GM12878 (cell line): ENCODE measurements around the gene ABHD18. TPM values are rescaled to one million over a fixed set of nuclear protein-coding genes. Genes with fewer than 3 reads are reported as not detected.

ENCODE experiments used
- ATAC-seq: fragments of 200-7000 bp; cut with Tn5 transposase; 3 replicates; pipeline ENCODE4 v1.9.1; 2020; ENCODE audit warnings: mild to moderate bottlenecking, moderate library complexity
- Bru-seq: library from RNA; stranded (reverse); fragments of 400-500 nt; gene quantifications from one replicate; lab custom pipeline; 2021; lab: Mats Ljungman, UMichigan
- BruChase-seq, 2 experiments: library from RNA; stranded (reverse); fragments of 400-500 nt; gene quantifications; one replicate each; lab custom pipeline; 2021; lab: Mats Ljungman, UMichigan
- BruUV-seq: library from RNA; stranded (reverse); fragments of 400-500 nt; replicated peaks from 2 replicates; lab custom pipeline; 2021; lab: Mats Ljungman, UMichigan
- CTCF ChIA-PET: fragments of 300-600 bp; sonication (Branson Sonifier 250); formaldehyde crosslinking; extraction: SDS; loops from one replicate; lab custom pipeline; 2021; ENCODE audit warnings: inconsistent platforms; lab: Yijun Ruan, JAX
- POLR2A ChIA-PET: fragments of 350-600 bp; formaldehyde crosslinking; extraction: SDS; loops from one replicate; lab custom pipeline; 2021; ENCODE audit warnings: inconsistent platforms; lab: Charles Lee
- RAD21 ChIA-PET: fragments of 300-600 bp; sonication (Branson Sonifier 250); formaldehyde crosslinking; loops from one replicate; lab custom pipeline; 2023; ENCODE audit warnings: antibody characterized with exemption; ENCODE audit not compliant: unreplicated experiment; lab: Charles Lee
- SMC1A ChIA-PET: fragments of 300-600 bp; sonication (Branson Sonifier 250); formaldehyde crosslinking; loops from one replicate; lab custom pipeline; 2023; ENCODE audit not compliant: unreplicated experiment, uncharacterized antibody; lab: Charles Lee
- DNase-seq: peaks from one replicate; pipeline ENCODE4 v3.0.0-alpha.2; 2011; ENCODE audit warnings: low read depth, low spot score
- FAIRE-seq: peaks from 3 replicates; lab custom pipeline; 2011; peaks lifted over from hg19 to GRCh38; lab: Jason Lieb, UNC
- H2AFZ ChIP-seq: 2 replicates; pipeline ENCODE4 v1.6.0; 2011; ENCODE audit warnings: low read depth, low read length, control low read depth; ENCODE audit not compliant: control insufficient read depth
- H3K27ac ChIP-seq: 2 replicates; pipeline ENCODE4 v1.5.1; 2011; ENCODE audit warnings: control low read depth; ENCODE audit not compliant: control insufficient read depth, insufficient read depth
- H3K27me3 ChIP-seq, 2 experiments: replicated peaks in 1 of 2; 2 replicates each; pipeline versions ENCODE4 v1.6.0 to v1.6.1; 2011; ENCODE audit warnings: low read length in 1 of 2; ENCODE audit not compliant: control insufficient read depth in 2 of 2, insufficient read depth in 2 of 2
- H3K36me3 ChIP-seq, 2 experiments: 2 replicates each; pipeline ENCODE4 v1.5.1; 2011; ENCODE audit warnings: low read length in 1 of 2; ENCODE audit not compliant: control insufficient read depth in 2 of 2, insufficient read depth in 2 of 2
- H3K4me1 ChIP-seq: 2 replicates; pipeline ENCODE4 v1.6.1; 2011; ENCODE audit warnings: mild to moderate bottlenecking, low read length, moderate library complexity, mixed read lengths; ENCODE audit not compliant: control insufficient read depth, insufficient read depth
- H3K4me2 ChIP-seq: 2 replicates; pipeline ENCODE4 v1.6.0; 2011; ENCODE audit warnings: control low read depth; ENCODE audit not compliant: control insufficient read depth, insufficient read depth
- H3K4me3 ChIP-seq: fragments of 200-600 bp; sonication (generic); 2 replicates; pipeline ENCODE4 v1.5.1; 2016
- H3K79me2 ChIP-seq: 2 replicates; pipeline ENCODE4 v1.6.0; 2011; ENCODE audit warnings: low read length; ENCODE audit not compliant: control insufficient read depth, insufficient read depth
- H3K9ac ChIP-seq: 2 replicates; pipeline ENCODE4 v1.8.0; 2011; ENCODE audit warnings: low read length, control low read depth, mixed read lengths; ENCODE audit not compliant: control insufficient read depth, insufficient read depth
- H3K9me3 ChIP-seq: replicated peaks from 3 replicates; pipeline ENCODE4 v1.5.1; 2011; ENCODE audit warnings: mild to moderate bottlenecking, low read length; ENCODE audit not compliant: control insufficient read depth, insufficient read depth
- H4K20me1 ChIP-seq: 2 replicates; pipeline ENCODE4 v1.6.0; 2011; ENCODE audit not compliant: control insufficient read depth, insufficient read depth
- BCL11A ChIP-seq: IDR thresholded peaks from 2 replicates; pipeline ENCODE4 v1.6.1; 2011; ENCODE audit warnings: low read depth, low read length
- CBX5 ChIP-seq: sonication (generic); IDR thresholded peaks from 2 replicates; pipeline ENCODE4 v1.6.1; 2016; ENCODE audit warnings: low read depth, moderate library complexity, mild to moderate bottlenecking, inconsistent platforms
- CEBPZ ChIP-seq: fragments of 150-350 bp; IDR thresholded peaks from 2 replicates; pipeline ENCODE4 v1.6.1; 2016; ENCODE audit warnings: low read depth, low read length
- CREB1 ChIP-seq: IDR thresholded peaks from 2 replicates; pipeline ENCODE4 v1.6.1; 2012; ENCODE audit warnings: low read depth, mild to moderate bottlenecking, inconsistent platforms
- DPF2 ChIP-seq: fragments of 450-650 bp; IDR thresholded peaks from 2 replicates; pipeline ENCODE4 v1.6.1; 2017; ENCODE audit warnings: mild to moderate bottlenecking
- EP300 ChIP-seq, 2 experiments: fragments of 150-350 bp in 1 of 2; IDR thresholded peaks; 2 replicates each; pipeline ENCODE4 v1.6.1; 2011 to 2012; ENCODE audit warnings: low read depth in 2 of 2, low read length in 2 of 2, borderline replicate concordance in 1 of 2, improper control_type of control experiment in 1 of 2, inconsistent platforms in 1 of 2; ENCODE audit not compliant: control insufficient read depth in 1 of 2
- ETV6 ChIP-seq, 2 experiments: fragments of 450-650 bp in 1 of 2; IDR thresholded peaks in 1 of 2; conservative IDR thresholded peaks in 1 of 2; 2 replicates each; pipeline ENCODE4 v1.6.1; 2014; ENCODE audit warnings: antibody characterized with exemption in 1 of 2, borderline replicate concordance in 1 of 2, low read depth in 1 of 2, mild to moderate bottlenecking in 1 of 2, moderate library complexity in 1 of 2
- KLF5 ChIP-seq: fragments of 450-650 bp; IDR thresholded peaks from 2 replicates; pipeline ENCODE4 v1.6.1; 2014; ENCODE audit warnings: mild to moderate bottlenecking; ENCODE audit not compliant: partially characterized antibody
- PML ChIP-seq: IDR thresholded peaks from 2 replicates; pipeline ENCODE4 v1.6.1; 2012; ENCODE audit warnings: low read length, inconsistent platforms
- RBBP5 ChIP-seq: fragments of 200-600 bp; sonication (generic); conservative IDR thresholded peaks from 2 replicates; pipeline ENCODE4 v1.6.1; 2016
- SMAD5 ChIP-seq: IDR thresholded peaks from 2 replicates; pipeline ENCODE4 v1.6.1; 2016; ENCODE audit warnings: antibody characterized with exemption, low read depth
- TARDBP ChIP-seq: IDR thresholded peaks from 2 replicates; pipeline ENCODE4 v1.6.1; 2016; ENCODE audit warnings: borderline replicate concordance
- TCF7 ChIP-seq: IDR thresholded peaks from 2 replicates; pipeline ENCODE4 v1.6.1; 2014; ENCODE audit warnings: antibody characterized with exemption, borderline replicate concordance
- YY1 ChIP-seq: IDR thresholded peaks from 2 replicates; pipeline ENCODE4 v1.6.1; 2011; ENCODE audit warnings: low read depth, mild to moderate bottlenecking, low read length
- WGBS: methylation state at CpG from one replicate; pipeline ENCODE4 v1.1.6; 2016; ENCODE audit warnings: low lambda C conversion rate; ENCODE audit not compliant: insufficient replicate concordance, insufficient coverage; ENCODE audit errors: missing lambda C conversion rate; 5-methylcytosine and 5-hydroxymethylcytosine counted together
- in situ Hi-C: fragments of 300-500 bp; cut with MboI; formaldehyde crosslinking; loops from 9 replicates; pipeline ENCODE4 v1.14.3; 2018; ENCODE audit warnings: mixed read lengths
- intact Hi-C: fragments of 100-400 bp; cut with micrococcal nuclease; formaldehyde crosslinking; loops from one replicate; pipeline ENCODE4 v1.14.2; 2022; ENCODE audit not compliant: unreplicated experiment
- long read RNA-seq, 2 experiments: library from polyadenylated mRNA; unstranded; transcript quantifications; one replicate each; pipeline ENCODE4 v2.0.0, GENCODE V29; 2019 to 2020
- polyA minus RNA-seq, 3 experiments: library from RNA; depleted of rRNA, polyadenylated mRNA; stranded (reverse); fragments of >200 nt; gene quantifications; 2 replicates each; pipeline ENCODE4 v1.2.3, GENCODE V29; 2011
- polyA plus RNA-seq, 11 experiments: library from polyadenylated mRNA; depleted of rRNA in 4 of 11; unstranded in 6 of 11; stranded (reverse) in 5 of 11; fragments of >200 nt; fragmentation: Nextera tagmentation in 4 of 11; fragmentation: Illumina TruSeq in 1 of 11; extraction: Ambion mirVana in 4 of 11; extraction: Trizol in 1 of 11; gene quantifications; 1 replicate in 1 of 11; 2 replicates in 10 of 11; pipeline versions ENCODE4 v1.2.1 to v1.2.3, GENCODE V29; 2011 to 2016; ENCODE audit warnings: inconsistent platforms in 2 of 11, missing spikeins in 2 of 11, low read depth in 1 of 11
- total RNA-seq, 4 experiments: library from RNA; depleted of rRNA in 3 of 4; stranded (reverse); fragments of >200 nt in 3 of 4; fragmentation: Illumina TruSeq in 1 of 4; extraction: Trizol in 1 of 4; gene quantifications; 2 replicates each; pipeline versions ENCODE4 v1.2.1 to v1.2.3, GENCODE V29; 2013 to 2021

ABHD18 gene
- total RNA-seq (2013; cell fraction: nucleolus; rRNA removed): 38.5 and 42.9 TPM in 2 replicates
- 9.2 and 12.9 TPM in 2 replicates for total RNA-seq (2014; rRNA removed)
- 13.5 and 14.6 TPM in 2 replicates for total RNA-seq (2014; rRNA removed; fragmentation: Illumina TruSeq; extraction: Trizol)
- 10.4 and 11.1 TPM in 2 replicates for total RNA-seq (2021)
- polyA plus RNA-seq (2011; ENCODE audit: low read depth): 3.0 TPM
- 10.1 and 16.3 TPM in 2 replicates for polyA plus RNA-seq (2011; rRNA removed)
- 3.7 and 4.9 TPM in 2 replicates for polyA plus RNA-seq (2011; cell fraction: cytosol; rRNA removed)
- 6.8 and 7.9 TPM in 2 replicates for polyA plus RNA-seq (2011; cell fraction: nucleus; rRNA removed)
- polyA plus RNA-seq (2012): 6.4 and 8.0 TPM in 2 replicates
- 13.3 and 17.7 TPM in 2 replicates for polyA plus RNA-seq (2014; fragmentation: Illumina TruSeq; extraction: Trizol)
- polyA plus RNA-seq (2014; fragmentation: Nextera tagmentation; extraction: Ambion mirVana): 1 to 10 TPM; 3.4 to 3.5 TPM
- polyA plus RNA-seq (2014; rRNA removed): 7.3 and 8.3 TPM in 2 replicates
- 10 to 100 TPM in 1 of 2 experiments, 1 to 10 TPM in 1; 8.7 to 11.6 TPM for polyA plus RNA-seq (2016; fragmentation: Nextera tagmentation; extraction: Ambion mirVana)
- 7.9 and 12.1 TPM in 2 replicates for polyA minus RNA-seq (2011; rRNA and poly(A)+ RNA removed)
- polyA minus RNA-seq (2011; cell fraction: cytosol; rRNA and poly(A)+ RNA removed): 6.2 and 6.9 TPM in 2 replicates
- polyA minus RNA-seq (2011; cell fraction: nucleus; rRNA and poly(A)+ RNA removed): 6.6 and 7.3 TPM in 2 replicates
- Bru-seq, nascent RNA: percentile 72 among the genes with signal in this experiment
- percentile 77 among the genes with signal in this experiment for BruChase-seq, experiment 1, labeled RNA remaining after a 6-hour chase
- BruChase-seq, experiment 2, labeled RNA remaining after a 2-hour chase: percentile 78 among the genes with signal in this experiment
- long read RNA-seq, experiment 1, partial matches to known transcripts: 1 of 2 reads
- long read RNA-seq, experiment 1, other reads (novel, unspliced or antisense): 1 of 2 reads
- long read RNA-seq, experiment 2, full-length matches to known transcripts: 11 of 26 reads
- long read RNA-seq, experiment 2, partial matches to known transcripts: 7 of 26 reads
- long read RNA-seq, experiment 2, other reads (novel, unspliced or antisense): 8 of 26 reads

GRCh38 chr4:127965062-127965802 lies at the start of gene ABHD18, which contains the start of gene MFSD8:
TSS of gene ABHD18 (plus strand) at chr4:127965406. CDS start at chr4:127982956, 17,550 bp downstream.
TSS of gene MFSD8 (minus strand) at chr4:127965173. CDS start at chr4:127965133, 40 bp downstream.
- POLR2A ChIA-PET: interaction anchor here (0.5 to 3.9 kb wide), 19 partner anchors 9 to 1129 kb away, joined by 3 to 25 read pairs (median 3); partner anchors contain the start of genes HSPA4L, LARP1B, PLK4 and SCLT1
- no peaks in the 10 kb centered on the region for H3K27me3 ChIP-seq
- CTCF ChIA-PET: interaction anchor here (0.6 to 1.6 kb wide), 15 partner anchors 22 to 358 kb away, joined by 3 to 13 read pairs (median 3); no protein-coding TSS in a partner anchor
- peak within 1 kb of the TSS; percentile 96 for H3K9ac ChIP-seq
- in situ Hi-C loops: no loop called here
- peak within 1 kb of the TSS; percentile 99 for H2AFZ ChIP-seq
- peak within 1 kb of the TSS; percentile 78 for H3K4me2 ChIP-seq
- peak within 1 kb of the TSS; percentile 83 for H3K4me3 ChIP-seq
- ATAC-seq (peak; percentile 96), FAIRE-seq (peak; percentile 93), DNase-seq (peak; percentile 99)
- peaks cover 5% of the 10 kb centered on the region; the same call in 1 of the 2 replicates for H3K4me1 ChIP-seq
- peak within 1 kb of the TSS; percentile 89 for H3K27ac ChIP-seq
- H3K36me3 ChIP-seq: peaks cover 0 to 3% of the 10 kb centered on the region in 2 experiments; a peak in 1 of 4 replicates
- H3K9me3 ChIP-seq: no peaks in the 10 kb centered on the region
- BruUV-seq: no TSS peak
- peaks cover 66% of the 10 kb centered on the region for H3K79me2 ChIP-seq
- SMC1A ChIA-PET: interaction anchor here (0.6 to 2.0 kb wide), 20 partner anchors 8 to 187 kb away, joined by 3 to 12 read pairs (median 4); partner anchors contain the start of genes LARP1B and PLK4
- WGBS: under 1% methylated on average over 68 of the region's 69 CpGs
- intact Hi-C loops: loop anchor here (2.0 to 10.0 kb wide), 5 partner anchors 84 to 847 kb away; partner anchors contain the start of genes HSPA4L, LARP1B, PGRMC2 and PLK4
- H4K20me1 ChIP-seq: no peaks in the 10 kb centered on the region
- RAD21 ChIA-PET: interaction anchor here (0.6 to 2.0 kb wide), 17 partner anchors 31 to 321 kb away, joined by 3 to 11 read pairs (median 4); partner anchors contain the start of genes HSPA4L, LARP1B and PLK4
- TF ChIP-seq KLF5 (no peak), EP300 (IDR thresholded peaks at IDR 0.05; ENCODE audit: borderline replicate concordance in 1 of 2, control insufficient read depth in 1 of 2, low read depth in 2 of 2, low read length in 2 of 2) (0 out of 4 replicates have a peak, but pooled peaks of 1 of the 2 experiments have one; percentile 9), RBBP5 (no peak), CBX5 (no peak), TARDBP (no peak), PML (peak; percentile 88), ETV6 (conservative IDR thresholded peaks at IDR 0.05 in 1 of 2, IDR thresholded peaks at IDR 0.05 in 1 of 2; ENCODE audit: borderline replicate concordance in 1 of 2, low read depth in 1 of 2) (no peak), CREB1 (peak; percentile 77; the same call in 1 of the 2 replicates), DPF2 (0 out of 2 replicates have a peak, but pooled peaks have one; percentile 34), SMAD5 (peak; percentile 79), CEBPZ (no peak), YY1 (peak; percentile 94), BCL11A (no peak), TCF7 (no peak)
